WTC11 (cell line): ENCODE measurements around the gene CREB3L1. TPM values are rescaled to one million over a fixed set of nuclear protein-coding genes. Genes with fewer than 3 reads are reported as not detected.
A peak's percentile ranks its signal among the peaks of the same experiment; 100 is the strongest.

Experiments
- ATAC-seq: fragments of 200-7000 bp; cut with Tn5 transposase; 2 replicates; pipeline ENCODE4 v1.10.0; 2021; ENCODE audit warnings: mild to moderate bottlenecking, moderate library complexity
- CTCF ChIA-PET: fragments of 300-600 bp; sonication (Branson Sonifier 250); formaldehyde crosslinking; loops from one replicate; lab custom pipeline; 2021; ENCODE audit warnings: antibody characterized with exemption; lab: Charles Lee
- POLR2A ChIA-PET: fragments of 350-600 bp; sonication (Branson Sonifier 250); formaldehyde crosslinking; loops from one replicate; lab custom pipeline; 2021; ENCODE audit warnings: antibody characterized with exemption; lab: Charles Lee
- DNase-seq: peaks from one replicate; pipeline ENCODE4 v3.0.0; 2021; ENCODE audit warnings: low spot score
- H3K27ac Mint-ChIP-seq: 2 replicates; pipeline ENCODE4 v1.8.0; 2021; ENCODE audit warnings: mixed read lengths
- H3K27me3 Mint-ChIP-seq: 2 replicates; pipeline ENCODE4 v1.8.0; 2021; ENCODE audit warnings: low read depth, mild to moderate bottlenecking, moderate library complexity, mixed read lengths
- H3K36me3 Mint-ChIP-seq: 2 replicates; pipeline ENCODE4 v1.8.0; 2021; ENCODE audit warnings: mixed read lengths
- H3K4me1 Mint-ChIP-seq: 2 replicates; pipeline ENCODE4 v1.8.0; 2022; ENCODE audit warnings: mixed read lengths
- H3K4me3 Mint-ChIP-seq: 2 replicates; pipeline ENCODE4 v1.8.0; 2021; ENCODE audit warnings: mild to moderate bottlenecking, moderate library complexity, mixed read lengths
- H3K9me3 Mint-ChIP-seq: 2 replicates; pipeline ENCODE4 v1.8.0; 2021; ENCODE audit warnings: mixed read lengths
- CBFB ChIP-seq: sonication (generic); formaldehyde crosslinking; IDR thresholded peaks from 2 replicates; pipeline ENCODE4 v1.8.1; 2022; ENCODE audit warnings: mild to moderate bottlenecking, low read depth, missing genetic modification reagents
- CREM ChIP-seq: sonication (generic); formaldehyde crosslinking; IDR thresholded peaks from 2 replicates; pipeline ENCODE4 v1.8.1; 2022; ENCODE audit warnings: mild to moderate bottlenecking, missing genetic modification reagents, moderate library complexity
- ELF4 ChIP-seq: sonication (generic); formaldehyde crosslinking; IDR thresholded peaks from 2 replicates; pipeline ENCODE4 v1.8.1; 2022; ENCODE audit warnings: low read depth, mild to moderate bottlenecking, moderate library complexity, missing genetic modification reagents
- ERG ChIP-seq: fragments of 250-450 bp; sonication (Bioruptor Pico); IDR thresholded peaks from 2 replicates; pipeline ENCODE4 v1.8.0; 2021; ENCODE audit warnings: mild to moderate bottlenecking
- ETV6 ChIP-seq: sonication (generic); formaldehyde crosslinking; IDR thresholded peaks from 2 replicates; pipeline ENCODE4 v1.8.1; 2022; ENCODE audit warnings: mild to moderate bottlenecking, missing genetic modification reagents
- FOXP1 ChIP-seq: sonication (generic); formaldehyde crosslinking; IDR thresholded peaks from 2 replicates; pipeline ENCODE4 v1.8.0; 2022; ENCODE audit warnings: missing genetic modification reagents, mild to moderate bottlenecking, moderate library complexity, borderline replicate concordance
- GTF2I ChIP-seq: fragments of 250-450 bp; sonication (Bioruptor Pico); conservative IDR thresholded peaks from 2 replicates; pipeline ENCODE4 v1.4.0; 2021; ENCODE audit warnings: mild to moderate bottlenecking
- IRF1 ChIP-seq: sonication (generic); formaldehyde crosslinking; IDR thresholded peaks from 2 replicates; pipeline ENCODE4 v1.8.0; 2023; ENCODE audit warnings: missing genetic modification reagents
- KAT7 ChIP-seq: sonication (generic); formaldehyde crosslinking; IDR thresholded peaks from 2 replicates; pipeline ENCODE4 v1.8.1; 2023; ENCODE audit warnings: missing genetic modification reagents, mild to moderate bottlenecking, borderline replicate concordance
- NR3C1 ChIP-seq: sonication (generic); formaldehyde crosslinking; conservative IDR thresholded peaks from 2 replicates; pipeline ENCODE4 v1.8.1; 2023; ENCODE audit warnings: low read depth, mild to moderate bottlenecking, missing genetic modification reagents
- PREB ChIP-seq: sonication (generic); formaldehyde crosslinking; IDR thresholded peaks from 2 replicates; pipeline ENCODE4 v1.8.1; 2022; ENCODE audit warnings: mild to moderate bottlenecking, missing genetic modification reagents, moderate library complexity, borderline replicate concordance
- PRRX2 ChIP-seq: fragments of 250-450 bp; sonication (Bioruptor Pico); IDR thresholded peaks from 2 replicates; pipeline ENCODE4 v1.8.0; 2021; ENCODE audit warnings: mild to moderate bottlenecking
- SMAD3 ChIP-seq: sonication (generic); formaldehyde crosslinking; IDR thresholded peaks from 2 replicates; pipeline ENCODE4 v1.8.0; 2022; ENCODE audit warnings: missing genetic modification reagents, mild to moderate bottlenecking, borderline replicate concordance
- SMAD4 ChIP-seq: sonication (generic); formaldehyde crosslinking; IDR thresholded peaks from 2 replicates; pipeline ENCODE4 v1.8.0; 2022; ENCODE audit warnings: mild to moderate bottlenecking, missing genetic modification reagents
- TEAD1 ChIP-seq: sonication (generic); formaldehyde crosslinking; IDR thresholded peaks from 2 replicates; pipeline ENCODE4 v1.8.0; 2022; ENCODE audit warnings: mild to moderate bottlenecking, missing genetic modification reagents
- TP53 ChIP-seq: sonication (generic); formaldehyde crosslinking; IDR thresholded peaks from 2 replicates; pipeline ENCODE4 v1.8.1; 2023; ENCODE audit warnings: mild to moderate bottlenecking, missing genetic modification reagents
- USF2 ChIP-seq: sonication (generic); formaldehyde crosslinking; IDR thresholded peaks from 2 replicates; pipeline ENCODE4 v1.8.1; 2023; ENCODE audit warnings: mild to moderate bottlenecking, missing genetic modification reagents, moderate library complexity
- ZNF317 ChIP-seq: sonication (generic); formaldehyde crosslinking; IDR thresholded peaks from 2 replicates; pipeline ENCODE4 v1.8.1; 2023; ENCODE audit warnings: low read depth, mild to moderate bottlenecking, moderate library complexity, missing genetic modification reagents, borderline replicate concordance
- ZNF416 ChIP-seq: fragments of 250-450 bp; sonication (Bioruptor Pico); IDR thresholded peaks from 2 replicates; pipeline ENCODE4 v1.9.0; 2021; ENCODE audit warnings: mild to moderate bottlenecking, inconsistent platforms
- ZNF512 ChIP-seq: sonication (generic); formaldehyde crosslinking; IDR thresholded peaks from 2 replicates; pipeline ENCODE4 v1.8.1; 2022; ENCODE audit warnings: missing genetic modification reagents, borderline replicate concordance
- ZNF671 ChIP-seq: fragments of 250-450 bp; sonication (Bioruptor Pico); IDR thresholded peaks from 2 replicates; pipeline ENCODE4 v1.8.0; 2021; ENCODE audit warnings: mild to moderate bottlenecking
- ZSCAN18 ChIP-seq: fragments of 250-450 bp; sonication (Bioruptor Pico); IDR thresholded peaks from 2 replicates; pipeline ENCODE4 v2.1.2; 2022; ENCODE audit warnings: mild to moderate bottlenecking, moderate library complexity
- total RNA-seq: library from RNA; stranded (reverse); gene quantifications from 3 replicates; pipeline ENCODE4 v1.2.3, GENCODE V29; 2021
- TF ChIP-seq, protein P1 (sequence below): sonication (generic); formaldehyde crosslinking; conservative IDR thresholded peaks from 2 replicates; pipeline ENCODE4 v1.8.1; 2022; ENCODE audit warnings: mild to moderate bottlenecking, missing genetic modification reagents
- TF ChIP-seq, protein P2 (sequence below): sonication (generic); formaldehyde crosslinking; IDR thresholded peaks from 2 replicates; pipeline ENCODE4 v1.8.0; 2022; ENCODE audit warnings: mild to moderate bottlenecking, missing genetic modification reagents
- TF ChIP-seq, protein P3 (sequence below): sonication (generic); formaldehyde crosslinking; IDR thresholded peaks from 2 replicates; pipeline ENCODE4 v1.8.0; 2022; ENCODE audit warnings: mild to moderate bottlenecking, missing genetic modification reagents
- TF ChIP-seq, protein P4 (sequence below): fragments of 200-600 bp; IDR thresholded peaks from 2 replicates; pipeline ENCODE4 v1.8.0; 2022; ENCODE audit warnings: antibody characterized with exemption

The CREB3L1 gene
- total RNA-seq, 1 experiment from 2014 or later: 10.9 TPM

- DNase-seq (no peak), ATAC-seq (no peak)
- Mint-ChIP-seq H3K27me3 (peaks cover 6% of the 10 kb centered on the region), H3K27ac (peak overlapping the region; percentile 95), H3K9me3 (no peaks in the 10 kb centered on the region), H3K4me3 (peak overlapping the region; percentile 87), H3K4me1 (peaks cover 30% of the 10 kb centered on the region)
- POLR2A ChIA-PET: interaction anchor here (0.6 to 3.3 kb wide), 23 partner anchors 10 to 322 kb away, joined by 3 to 86 read pairs (median 5); partner anchors contain the start of genes CREB3L1 and PHF21A
- CTCF ChIA-PET: interaction anchor here (0.6 to 3.6 kb wide), 26 partner anchors 16 to 286 kb away, joined by 3 to 61 read pairs (median 5); partner anchors contain the start of genes CHRM4, CREB3L1 and DGKZ
- no peak for TF ChIP-seq CREM
- TF ChIP-seq FOXP1: no peak
- TF ChIP-seq, protein P1, sequence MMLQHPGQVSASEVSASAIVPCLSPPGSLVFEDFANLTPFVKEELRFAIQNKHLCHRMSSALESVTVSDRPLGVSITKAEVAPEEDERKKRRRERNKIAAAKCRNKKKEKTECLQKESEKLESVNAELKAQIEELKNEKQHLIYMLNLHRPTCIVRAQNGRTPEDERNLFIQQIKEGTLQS (CRISPR knock-in tag): no peak
- TF ChIP-seq ZSCAN18 (CRISPR knock-in tag): no peak
- no peak for TF ChIP-seq ZNF317 (CRISPR knock-in tag)
- no peak for TF ChIP-seq ZNF671 (CRISPR knock-in tag)
- TF ChIP-seq NR3C1 (CRISPR knock-in tag): no peak
- no peak for TF ChIP-seq ELF4 (CRISPR knock-in tag)
- no peak for TF ChIP-seq PREB (CRISPR knock-in tag)
- no peak for TF ChIP-seq TP53 (CRISPR knock-in tag)
- TF ChIP-seq TEAD1 (CRISPR knock-in tag): no peak
- TF ChIP-seq, protein P2, sequence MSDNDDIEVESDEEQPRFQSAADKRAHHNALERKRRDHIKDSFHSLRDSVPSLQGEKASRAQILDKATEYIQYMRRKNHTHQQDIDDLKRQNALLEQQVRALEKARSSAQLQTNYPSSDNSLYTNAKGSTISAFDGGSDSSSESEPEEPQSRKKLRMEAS (CRISPR knock-in tag): no peak
- TF ChIP-seq KAT7: no peak
- no peak for TF ChIP-seq SMAD4 (CRISPR knock-in tag)
- TF ChIP-seq, protein P3, sequence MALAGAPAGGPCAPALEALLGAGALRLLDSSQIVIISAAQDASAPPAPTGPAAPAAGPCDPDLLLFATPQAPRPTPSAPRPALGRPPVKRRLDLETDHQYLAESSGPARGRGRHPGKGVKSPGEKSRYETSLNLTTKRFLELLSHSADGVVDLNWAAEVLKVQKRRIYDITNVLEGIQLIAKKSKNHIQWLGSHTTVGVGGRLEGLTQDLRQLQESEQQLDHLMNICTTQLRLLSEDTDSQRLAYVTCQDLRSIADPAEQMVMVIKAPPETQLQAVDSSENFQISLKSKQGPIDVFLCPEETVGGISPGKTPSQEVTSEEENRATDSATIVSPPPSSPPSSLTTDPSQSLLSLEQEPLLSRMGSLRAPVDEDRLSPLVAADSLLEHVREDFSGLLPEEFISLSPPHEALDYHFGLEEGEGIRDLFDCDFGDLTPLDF (CRISPR knock-in tag): no peak
- no peak for TF ChIP-seq USF2 (CRISPR knock-in tag)
- TF ChIP-seq GTF2I (CRISPR knock-in tag): no peak
- no peak for TF ChIP-seq ZNF512 (CRISPR knock-in tag)
- TF ChIP-seq, all 79 proteins: peak for 0
- no peaks in the 10 kb centered on the region for H3K36me3 Mint-ChIP-seq
Observed at GRCh38 chr11:46243796-46244109, 33.7 kb upstream of the CREB3L1 start.

DNA sequence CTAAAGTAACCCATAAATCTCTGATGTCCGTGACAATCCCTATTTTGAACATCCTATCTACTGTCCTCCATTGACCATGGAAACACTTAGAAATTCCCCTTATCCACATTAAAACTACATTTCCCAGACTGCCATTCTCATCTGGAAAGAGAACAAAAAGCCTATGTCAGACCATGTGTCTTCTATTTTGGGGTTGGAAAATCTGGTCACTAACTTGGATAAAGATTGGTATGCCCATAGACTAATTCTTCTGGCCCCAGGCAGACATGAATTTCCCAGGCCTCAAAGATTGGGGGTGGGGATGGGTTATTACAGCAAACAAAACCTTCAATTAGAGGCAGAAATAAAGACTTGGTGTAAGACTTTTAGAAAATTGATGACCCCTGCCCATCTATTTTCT lies 30.9 kb upstream of the CREB3L1 start:
- CTCF ChIA-PET: interaction anchor here (1.4 kb wide), 1 partner anchor 69 kb away, joined by 5 read pairs; no protein-coding TSS in a partner anchor
- no peak overlapping the region for H3K4me3 Mint-ChIP-seq
- H3K27me3 Mint-ChIP-seq: peaks cover 2% of the 10 kb centered on the region; the same call in 1 of the 2 replicates
- H3K4me1 Mint-ChIP-seq: peaks cover 32% of the 10 kb centered on the region
- DNase-seq: no peak
- no peak for ATAC-seq
- H3K36me3 Mint-ChIP-seq: no peaks in the 10 kb centered on the region
- no peaks in the 10 kb centered on the region for H3K9me3 Mint-ChIP-seq
- no peak overlapping the region for H3K27ac Mint-ChIP-seq
- POLR2A ChIA-PET: no interaction called here
- TF ChIP-seq CBFB (CRISPR knock-in tag): no peak
- TF ChIP-seq, protein P4, sequence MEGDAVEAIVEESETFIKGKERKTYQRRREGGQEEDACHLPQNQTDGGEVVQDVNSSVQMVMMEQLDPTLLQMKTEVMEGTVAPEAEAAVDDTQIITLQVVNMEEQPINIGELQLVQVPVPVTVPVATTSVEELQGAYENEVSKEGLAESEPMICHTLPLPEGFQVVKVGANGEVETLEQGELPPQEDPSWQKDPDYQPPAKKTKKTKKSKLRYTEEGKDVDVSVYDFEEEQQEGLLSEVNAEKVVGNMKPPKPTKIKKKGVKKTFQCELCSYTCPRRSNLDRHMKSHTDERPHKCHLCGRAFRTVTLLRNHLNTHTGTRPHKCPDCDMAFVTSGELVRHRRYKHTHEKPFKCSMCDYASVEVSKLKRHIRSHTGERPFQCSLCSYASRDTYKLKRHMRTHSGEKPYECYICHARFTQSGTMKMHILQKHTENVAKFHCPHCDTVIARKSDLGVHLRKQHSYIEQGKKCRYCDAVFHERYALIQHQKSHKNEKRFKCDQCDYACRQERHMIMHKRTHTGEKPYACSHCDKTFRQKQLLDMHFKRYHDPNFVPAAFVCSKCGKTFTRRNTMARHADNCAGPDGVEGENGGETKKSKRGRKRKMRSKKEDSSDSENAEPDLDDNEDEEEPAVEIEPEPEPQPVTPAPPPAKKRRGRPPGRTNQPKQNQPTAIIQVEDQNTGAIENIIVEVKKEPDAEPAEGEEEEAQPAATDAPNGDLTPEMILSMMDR: no peak
- TF ChIP-seq PRRX2: no peak
- TF ChIP-seq IRF1 (CRISPR knock-in tag): no peak
- TF ChIP-seq SMAD3 (CRISPR knock-in tag): no peak
- TF ChIP-seq ERG (CRISPR knock-in tag): no peak
- no peak for TF ChIP-seq TP53 (CRISPR knock-in tag)
- TF ChIP-seq ZNF416: no peak
- TF ChIP-seq ETV6 (CRISPR knock-in tag): no peak
